ENCODE results near the gene EPS8L1.

DNA sequence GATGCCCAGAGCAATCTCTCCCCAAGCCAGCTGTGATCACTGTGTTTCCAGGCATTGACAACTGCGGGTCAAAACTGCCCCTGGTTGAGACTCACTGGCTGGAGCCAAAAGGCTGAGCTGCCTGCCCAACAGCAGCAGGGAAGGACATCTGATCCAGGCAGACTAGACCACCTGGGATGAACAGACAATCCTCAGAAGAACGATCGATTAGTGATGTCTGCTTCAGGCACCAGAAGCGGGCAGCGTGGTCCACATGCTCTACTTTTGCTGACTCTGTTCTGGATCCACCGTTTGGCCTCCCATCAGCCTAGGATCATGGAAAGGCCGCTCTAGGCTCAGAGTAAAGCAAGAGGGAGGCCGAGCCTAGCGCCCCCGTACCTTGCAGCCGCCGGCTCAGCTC, 27.7 kb upstream of the EPS8L1 start:
- TF ChIP-seq SMC3 (conservative IDR thresholded peaks at IDR 0.05; ENCODE audit: poor library complexity) (no peak), RAD21 (conservative IDR thresholded peaks at IDR 0.05) (no peak), EZH2 (IDR thresholded peaks at IDR 0.05; ENCODE audit: borderline replicate concordance, insufficient read depth, low read length, poor library complexity, severe bottlenecking) (no peak), EP300 (conservative IDR thresholded peaks at IDR 0.05; ENCODE audit: poor library complexity, severe bottlenecking) (no peak), POLR2AphosphoS5 (IDR thresholded peaks at IDR 0.05) (no peak), TAF1 (IDR thresholded peaks at IDR 0.05; ENCODE audit: low read depth) (no peak), MXI1 (conservative IDR thresholded peaks at IDR 0.05; ENCODE audit: poor library complexity, severe bottlenecking) (no peak)
- TF ChIP-seq, protein P1, sequence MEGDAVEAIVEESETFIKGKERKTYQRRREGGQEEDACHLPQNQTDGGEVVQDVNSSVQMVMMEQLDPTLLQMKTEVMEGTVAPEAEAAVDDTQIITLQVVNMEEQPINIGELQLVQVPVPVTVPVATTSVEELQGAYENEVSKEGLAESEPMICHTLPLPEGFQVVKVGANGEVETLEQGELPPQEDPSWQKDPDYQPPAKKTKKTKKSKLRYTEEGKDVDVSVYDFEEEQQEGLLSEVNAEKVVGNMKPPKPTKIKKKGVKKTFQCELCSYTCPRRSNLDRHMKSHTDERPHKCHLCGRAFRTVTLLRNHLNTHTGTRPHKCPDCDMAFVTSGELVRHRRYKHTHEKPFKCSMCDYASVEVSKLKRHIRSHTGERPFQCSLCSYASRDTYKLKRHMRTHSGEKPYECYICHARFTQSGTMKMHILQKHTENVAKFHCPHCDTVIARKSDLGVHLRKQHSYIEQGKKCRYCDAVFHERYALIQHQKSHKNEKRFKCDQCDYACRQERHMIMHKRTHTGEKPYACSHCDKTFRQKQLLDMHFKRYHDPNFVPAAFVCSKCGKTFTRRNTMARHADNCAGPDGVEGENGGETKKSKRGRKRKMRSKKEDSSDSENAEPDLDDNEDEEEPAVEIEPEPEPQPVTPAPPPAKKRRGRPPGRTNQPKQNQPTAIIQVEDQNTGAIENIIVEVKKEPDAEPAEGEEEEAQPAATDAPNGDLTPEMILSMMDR (IDR thresholded peaks at IDR 0.05; ENCODE audit: poor library complexity, severe bottlenecking) = no peak
- TF ChIP-seq, protein P2, sequence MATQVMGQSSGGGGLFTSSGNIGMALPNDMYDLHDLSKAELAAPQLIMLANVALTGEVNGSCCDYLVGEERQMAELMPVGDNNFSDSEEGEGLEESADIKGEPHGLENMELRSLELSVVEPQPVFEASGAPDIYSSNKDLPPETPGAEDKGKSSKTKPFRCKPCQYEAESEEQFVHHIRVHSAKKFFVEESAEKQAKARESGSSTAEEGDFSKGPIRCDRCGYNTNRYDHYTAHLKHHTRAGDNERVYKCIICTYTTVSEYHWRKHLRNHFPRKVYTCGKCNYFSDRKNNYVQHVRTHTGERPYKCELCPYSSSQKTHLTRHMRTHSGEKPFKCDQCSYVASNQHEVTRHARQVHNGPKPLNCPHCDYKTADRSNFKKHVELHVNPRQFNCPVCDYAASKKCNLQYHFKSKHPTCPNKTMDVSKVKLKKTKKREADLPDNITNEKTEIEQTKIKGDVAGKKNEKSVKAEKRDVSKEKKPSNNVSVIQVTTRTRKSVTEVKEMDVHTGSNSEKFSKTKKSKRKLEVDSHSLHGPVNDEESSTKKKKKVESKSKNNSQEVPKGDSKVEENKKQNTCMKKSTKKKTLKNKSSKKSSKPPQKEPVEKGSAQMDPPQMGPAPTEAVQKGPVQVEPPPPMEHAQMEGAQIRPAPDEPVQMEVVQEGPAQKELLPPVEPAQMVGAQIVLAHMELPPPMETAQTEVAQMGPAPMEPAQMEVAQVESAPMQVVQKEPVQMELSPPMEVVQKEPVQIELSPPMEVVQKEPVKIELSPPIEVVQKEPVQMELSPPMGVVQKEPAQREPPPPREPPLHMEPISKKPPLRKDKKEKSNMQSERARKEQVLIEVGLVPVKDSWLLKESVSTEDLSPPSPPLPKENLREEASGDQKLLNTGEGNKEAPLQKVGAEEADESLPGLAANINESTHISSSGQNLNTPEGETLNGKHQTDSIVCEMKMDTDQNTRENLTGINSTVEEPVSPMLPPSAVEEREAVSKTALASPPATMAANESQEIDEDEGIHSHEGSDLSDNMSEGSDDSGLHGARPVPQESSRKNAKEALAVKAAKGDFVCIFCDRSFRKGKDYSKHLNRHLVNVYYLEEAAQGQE (IDR thresholded peaks at IDR 0.05; ENCODE audit: borderline replicate concordance) = no peak
